HG02840 (cell line): ENCODE results near the gene CDC42BPA.
"Not testable (repeated sequence)": the region's sequence is repeated elsewhere in the genome, so short reads cannot be mapped to it uniquely, and the experiment has no call there.

Experiments used
- ATAC-seq: cut with Tn5 transposase; IDR thresholded peaks from one replicate; pipeline ENCODE4 v1.9.1; 2021; ENCODE audit warnings: mild to moderate bottlenecking, moderate library complexity, moderate number of reproducible peaks; ENCODE audit not compliant: unreplicated experiment, low FRiP score

Gene CDC42BPA

GRCh38 chr1:226973371-226973897 lies 344.9 kb downstream of the CDC42BPA start:
- no peak for ATAC-seq

GRCh38 chr1:226972931-226973330 lies 345.4 kb downstream of the CDC42BPA start:
- ATAC-seq: no peak

GRCh38 chr1:226971765-226972164 lies 346.5 kb downstream of the CDC42BPA start:
- no peak for ATAC-seq

GRCh38 chr1:226967665-226968064 lies 350.6 kb downstream of the CDC42BPA start:
- ATAC-seq: no peak

- ATAC-seq: no peak
These were observed 351.6 kb downstream of the CDC42BPA start for GRCh38 chr1:226966683-226967082.

DNA sequence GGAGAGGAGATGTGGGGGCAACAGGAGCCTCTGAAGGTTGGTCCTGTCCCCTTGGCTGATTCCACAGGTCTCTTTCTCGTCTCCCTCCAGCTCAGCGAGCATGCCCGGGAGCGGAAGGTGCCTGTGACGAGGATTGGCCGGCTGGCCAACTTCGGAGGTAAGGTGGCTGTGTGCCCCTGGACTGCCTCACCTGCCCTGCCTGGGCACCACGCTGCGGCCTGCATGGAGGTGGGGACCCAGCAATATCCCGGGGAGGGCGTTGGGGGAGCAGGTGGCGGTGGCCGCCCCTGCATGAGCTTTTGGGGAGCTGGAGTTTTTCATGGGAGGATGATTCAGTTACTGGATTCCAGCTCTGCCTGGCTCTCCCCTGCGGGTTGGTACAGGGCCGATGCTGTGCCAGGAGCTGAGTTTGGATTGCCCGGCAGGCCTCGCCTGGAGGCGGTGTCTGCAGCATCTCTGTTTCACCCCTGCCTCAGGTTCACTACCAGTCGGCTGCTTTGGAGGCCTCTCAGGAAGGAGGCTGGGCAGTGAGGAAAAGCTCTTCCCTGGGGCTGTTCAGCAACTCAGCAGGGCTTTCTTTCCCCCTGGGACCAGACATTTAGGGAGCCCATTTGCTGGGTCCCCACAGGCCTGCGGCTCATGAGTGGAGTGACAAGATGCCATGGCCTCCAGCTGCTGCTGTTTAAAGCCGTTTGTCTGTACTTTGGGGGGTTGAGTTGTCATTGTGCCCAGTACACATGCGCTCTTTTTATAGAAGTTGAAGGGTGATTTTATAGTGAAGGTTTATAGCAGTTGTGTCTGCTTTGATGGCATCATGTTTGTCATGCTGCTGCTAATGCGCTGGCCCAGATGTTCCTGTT lies 352.5 kb downstream of the CDC42BPA start:
- ATAC-seq: no peak

DNA sequence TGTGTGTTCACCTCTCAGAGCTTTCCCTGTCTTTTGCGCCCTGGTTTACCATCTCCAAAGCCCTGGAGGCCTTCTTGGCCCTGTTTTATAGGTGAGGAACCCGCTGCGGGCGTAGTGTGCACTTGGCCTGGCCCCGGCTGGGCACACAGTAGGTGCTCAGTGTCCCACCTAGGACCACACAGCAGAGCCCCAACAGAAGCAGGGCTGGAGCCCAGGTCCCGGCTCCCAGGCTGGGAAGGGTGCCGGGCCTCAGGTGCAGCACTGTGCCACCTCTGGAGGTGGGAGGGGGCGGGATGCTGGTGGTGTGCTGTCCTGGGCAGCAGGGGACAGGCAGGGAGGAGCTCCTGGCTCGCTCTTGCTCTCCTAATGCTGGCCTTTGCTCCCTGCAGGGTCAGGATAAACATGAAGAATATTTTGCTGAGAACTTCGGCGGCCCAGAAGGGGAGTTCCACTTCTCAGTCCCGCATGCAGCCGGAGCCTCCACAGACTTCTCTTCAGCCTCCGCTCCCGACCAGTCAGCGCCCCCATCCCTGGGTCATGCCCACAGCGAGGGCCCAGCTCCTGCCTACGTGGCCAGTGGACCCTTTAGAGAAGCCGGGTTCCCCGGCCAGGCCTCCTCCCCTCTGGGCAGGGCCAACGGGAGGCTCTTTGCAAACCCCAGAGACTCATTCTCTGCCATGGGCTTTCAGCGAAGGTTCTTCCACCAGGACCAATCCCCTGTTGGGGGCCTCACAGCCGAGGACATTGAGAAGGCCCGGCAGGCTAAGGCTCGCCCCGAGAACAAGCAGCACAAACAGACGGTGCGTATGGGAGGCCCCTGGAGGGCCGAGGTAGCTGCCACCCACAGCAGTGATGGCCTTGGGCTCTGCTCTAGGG lies 353.4 kb downstream of the CDC42BPA start:
- no peak for ATAC-seq

- ATAC-seq: no peak
These were observed 354.2 kb downstream of the CDC42BPA start for GRCh38 chr1:226964068-226964425.

DNA sequence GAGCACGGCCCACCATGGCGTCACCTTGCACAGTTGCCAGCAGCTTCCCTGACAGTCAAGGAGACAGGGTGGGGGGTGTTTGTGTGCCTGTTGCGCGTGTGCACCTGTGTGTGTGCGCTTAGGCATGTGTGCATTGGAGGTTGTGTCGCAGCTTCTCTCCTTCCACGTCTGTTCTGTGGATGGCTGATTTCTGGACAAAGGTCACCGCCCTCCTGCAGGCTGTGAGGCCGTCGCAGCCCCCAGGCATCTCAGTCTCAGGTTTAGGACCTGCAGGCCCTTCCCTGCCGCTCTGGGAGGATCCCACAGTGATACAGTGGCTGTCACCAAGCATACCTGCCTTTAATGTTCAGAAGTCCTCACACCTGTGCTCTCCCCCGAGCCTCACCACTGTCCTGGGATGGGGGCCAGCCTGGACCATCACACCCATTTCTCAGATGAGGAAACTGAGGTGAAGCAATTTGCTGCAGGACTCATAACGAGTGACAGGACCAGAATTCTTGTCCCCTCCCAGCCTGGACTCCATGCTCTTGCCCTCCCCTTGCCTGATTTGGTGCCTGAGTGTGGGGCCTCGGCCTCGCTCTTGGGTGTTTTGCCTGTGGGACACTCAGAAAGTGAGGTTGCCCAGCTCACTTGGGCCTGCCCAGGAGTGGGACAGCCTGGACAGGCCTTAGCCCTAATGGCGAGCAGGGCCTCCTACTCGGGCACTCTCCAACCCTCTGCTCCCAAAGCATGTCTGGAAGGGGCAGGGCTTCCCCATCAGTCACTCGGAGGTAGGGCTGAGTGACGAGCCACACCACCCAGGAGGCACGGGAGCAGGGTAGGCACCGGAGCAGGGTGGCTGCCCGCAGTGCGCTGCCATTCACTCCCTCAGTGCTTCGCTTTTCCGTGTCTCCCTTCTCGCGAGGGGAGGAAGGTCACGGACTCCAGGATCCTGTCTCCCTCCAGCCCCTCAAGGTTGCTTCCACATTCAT lies 355.6 kb downstream of the CDC42BPA start:
- no peak for ATAC-seq

GRCh38 chr1:226960944-226961765 lies 357.1 kb downstream of the CDC42BPA start:
- no peak for ATAC-seq

- ATAC-seq: no peak
These were observed 358.0 kb downstream of the CDC42BPA start for GRCh38 chr1:226960256-226960655.

DNA sequence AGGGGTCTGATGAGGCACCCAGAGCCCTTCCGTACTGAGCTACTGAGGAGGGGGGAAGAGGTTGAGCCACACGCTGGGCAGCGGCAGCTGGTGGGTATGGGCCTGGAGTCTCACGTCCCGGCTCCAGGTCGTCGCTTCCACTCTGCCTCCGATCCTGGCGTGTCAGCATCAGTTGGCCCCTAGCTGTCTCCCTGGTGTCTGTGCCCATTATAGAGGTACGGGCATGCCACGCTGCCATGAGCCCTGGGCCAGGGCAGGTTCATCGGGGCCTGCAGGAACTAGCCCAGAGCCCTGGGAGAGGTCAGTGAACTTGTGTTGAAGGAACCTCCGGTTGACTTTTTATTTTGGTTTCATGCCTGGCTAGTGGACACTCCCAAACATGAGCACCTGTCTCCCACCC lies 360.0 kb downstream of the CDC42BPA start:
- no peak for ATAC-seq

GRCh38 chr1:226957714-226958113 lies 360.6 kb downstream of the CDC42BPA start:
- ATAC-seq: no peak

DNA sequence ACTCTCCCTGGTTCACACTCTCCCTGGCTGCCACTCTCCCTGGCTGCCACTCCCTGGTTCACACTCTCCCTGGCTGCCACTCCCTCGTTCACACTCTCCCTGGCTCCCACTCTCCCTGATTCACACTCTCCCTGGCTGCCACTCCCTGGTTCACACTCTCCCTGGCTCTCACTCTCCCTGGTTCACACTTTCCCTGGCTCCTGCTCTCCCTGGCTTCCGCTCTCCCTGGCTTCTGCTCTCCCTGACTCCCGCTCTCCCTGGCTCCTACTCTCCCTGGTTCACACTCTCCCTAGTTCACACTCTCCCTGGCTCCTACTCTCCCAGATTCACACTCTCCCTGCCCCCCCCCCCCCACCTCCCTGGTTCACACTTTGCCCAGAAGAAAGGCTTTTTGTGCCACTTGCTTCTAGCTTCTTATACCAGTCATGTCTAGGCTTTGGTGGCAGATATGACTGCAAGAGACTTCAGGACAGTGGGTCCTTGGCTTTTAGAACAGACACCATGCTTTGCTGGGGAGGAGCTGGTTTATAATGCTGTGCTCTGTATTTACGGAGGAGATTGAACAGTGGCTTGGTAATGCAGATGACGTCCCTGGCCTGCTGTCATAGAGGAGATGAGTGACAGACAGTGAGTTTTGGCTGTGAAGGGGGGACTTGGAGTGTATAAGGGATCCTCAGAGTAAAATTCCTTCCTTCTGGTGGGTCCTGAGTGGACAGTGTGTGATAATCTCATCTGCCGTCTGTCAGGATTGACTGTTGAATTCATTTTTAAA lies 361.2 kb downstream of the CDC42BPA start:
- ATAC-seq: no peak

DNA sequence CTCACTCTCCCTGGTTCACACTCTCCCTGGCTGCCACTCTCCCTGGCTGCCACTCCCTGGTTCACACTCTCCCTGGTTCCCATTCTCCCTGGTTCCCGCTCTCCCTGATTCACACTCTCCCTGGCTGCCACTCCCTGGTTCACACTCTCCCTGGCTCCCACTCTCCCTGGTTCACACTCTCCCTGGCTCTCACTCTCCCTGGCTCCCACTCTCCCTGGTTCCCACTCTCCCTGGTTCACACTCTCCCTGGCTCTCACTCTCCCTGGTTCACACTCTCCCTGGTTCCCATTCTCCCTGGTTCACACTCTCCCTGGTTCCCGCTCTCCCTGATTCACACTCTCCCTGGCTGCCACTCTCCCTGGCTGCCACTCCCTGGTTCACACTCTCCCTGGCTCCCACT lies 362.4 kb downstream of the CDC42BPA start:
- not testable (repeated sequence) for ATAC-seq

DNA sequence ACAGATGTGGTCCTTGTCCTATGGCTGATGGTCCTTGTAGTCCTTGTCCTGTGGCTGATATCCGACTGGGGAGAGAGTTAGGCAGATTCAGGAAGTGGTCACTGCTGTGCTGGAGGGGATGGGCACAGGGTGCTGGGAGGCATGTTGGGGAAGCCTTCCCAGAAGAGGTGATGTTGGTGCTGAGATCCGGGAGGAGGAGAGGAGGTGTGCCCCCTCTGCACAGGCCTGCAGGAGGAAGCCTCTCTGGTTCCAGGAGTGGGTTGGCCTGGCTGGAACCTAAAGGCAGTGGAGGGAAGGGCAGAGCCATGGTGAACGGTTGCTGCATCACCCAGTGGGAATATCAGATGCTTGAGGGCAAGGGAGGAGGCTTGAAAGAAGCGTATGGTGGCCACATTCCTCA lies 363.5 kb downstream of the CDC42BPA start:
- no peak for ATAC-seq

GRCh38 chr1:226954337-226954736 lies 364.0 kb downstream of the CDC42BPA start:
- ATAC-seq: no peak

DNA sequence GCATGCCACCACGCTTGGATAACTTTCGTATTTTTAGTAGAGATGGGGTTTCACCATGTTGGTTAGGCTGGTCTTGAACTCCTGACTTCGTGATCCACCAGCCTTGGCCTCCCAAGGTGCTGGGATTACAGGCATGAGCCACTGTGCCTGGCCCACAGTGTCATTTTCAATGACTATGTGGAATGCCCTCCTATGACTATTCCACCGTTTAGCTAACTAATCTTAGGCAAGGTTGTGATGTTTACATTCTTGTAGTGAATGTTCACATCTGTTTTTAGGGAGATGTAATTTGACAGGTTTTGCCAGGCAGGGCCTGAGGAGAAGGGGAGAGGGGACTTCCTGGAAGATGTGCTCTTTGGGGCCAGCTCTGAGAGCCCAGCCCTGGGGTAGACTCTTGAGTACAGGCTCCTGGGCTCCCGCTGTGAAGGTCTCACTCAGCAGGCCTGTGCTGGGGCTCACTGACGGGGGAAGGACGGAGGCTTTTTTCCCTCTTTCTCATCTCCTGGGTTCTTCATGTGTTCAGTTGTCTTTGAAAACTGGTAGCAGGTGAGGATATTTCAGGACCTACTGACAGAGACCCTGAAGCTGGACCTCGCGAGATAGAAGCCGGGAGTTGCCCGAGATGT lies 365.0 kb downstream of the CDC42BPA start:
- no peak for ATAC-seq
